HCT116 (cell line): Measurements from ENCODE around the gene PRKACA. TPM values are rescaled to one million over a fixed set of nuclear protein-coding genes. Genes with fewer than 3 reads are reported as not detected.
A peak's percentile ranks its signal among the peaks of the same experiment; 100 is the strongest.

Experiments
- ATAC-seq: fragments of 200-7000 bp; cut with Tn5 transposase; 2 replicates; pipeline ENCODE4 v1.9.1; 2020; ENCODE audit warnings: mild to moderate bottlenecking, moderate library complexity
- BruUV-seq: library from RNA; stranded (reverse); fragments of 400-500 nt; replicated peaks from 2 replicates; lab custom pipeline; 2021; lab: Mats Ljungman, UMichigan
- CTCF ChIA-PET: fragments of 300-600 bp; sonication (Branson Sonifier 250); formaldehyde crosslinking; loops from one replicate; lab custom pipeline; 2021; ENCODE audit warnings: antibody characterized with exemption; lab: Charles Lee
- POLR2A ChIA-PET: fragments of 300-600, 350-600 bp; sonication (Branson Sonifier 250); formaldehyde crosslinking; loops from one replicate; lab custom pipeline; 2021; ENCODE audit warnings: antibody characterized with exemption; lab: Charles Lee
- RAD21 ChIA-PET, 2 experiments: fragments of 300-600 bp; sonication (Branson Sonifier 250); formaldehyde crosslinking; loops; one replicate each; lab custom pipeline; 2023; ENCODE audit warnings: low total read pairs in 2 of 2; ENCODE audit not compliant: uncharacterized antibody in 2 of 2, unreplicated experiment in 2 of 2, low non-redundant PET in 1 of 2; lab: Charles Lee
- DNase-seq: peaks from one replicate; pipeline ENCODE4 v3.0.0-alpha.2; 2010; ENCODE audit warnings: low read depth, low spot score
- H2AFZ ChIP-seq: fragments of 200-600 bp; shearing (Covaris generic), sonication (generic); 2 replicates; pipeline ENCODE4 v1.6.1; 2017; ENCODE audit warnings: low read depth, mixed run types, mixed read lengths, antibody characterized with exemption, low read length; ENCODE audit not compliant: poor library complexity, severe bottlenecking
- H3K27ac ChIP-seq: 2 replicates; pipeline ENCODE4 v1.5.1; 2012; ENCODE audit warnings: low read depth, low read length
- H3K27me3 ChIP-seq: fragments of 200-600 bp; sonication (generic); 2 replicates; pipeline ENCODE4 v1.6.1; 2016; ENCODE audit warnings: mixed run types, low read length, mixed read lengths; ENCODE audit not compliant: insufficient read depth
- H3K36me3 ChIP-seq, 2 experiments: fragments of 200-500 bp in 1 of 2; fragments of 200-600 bp in 1 of 2; sonication (Bioruptor generic) in 1 of 2; sonication (generic) in 1 of 2; 2 replicates each; pipeline versions ENCODE4 v1.5.1 to v1.6.1; 2014 to 2016; ENCODE audit warnings: low read length in 2 of 2, inconsistent platforms in 1 of 2, mixed read lengths in 1 of 2, mixed run types in 1 of 2; ENCODE audit not compliant: insufficient read depth in 2 of 2, control insufficient read depth in 1 of 2
- H3K4me1 ChIP-seq, 2 experiments: fragments of 200-600 bp in 1 of 2; sonication (generic) in 1 of 2; 2 replicates each; pipeline versions ENCODE4 v1.5.1 to v1.6.1; 2012 to 2017; ENCODE audit warnings: low read length in 2 of 2, inconsistent platforms in 1 of 2, mild to moderate bottlenecking in 1 of 2, mixed read lengths in 1 of 2, mixed run types in 1 of 2, moderate library complexity in 1 of 2; ENCODE audit not compliant: insufficient read depth in 2 of 2, control insufficient read depth in 1 of 2
- H3K4me2 ChIP-seq: fragments of 200-600 bp; sonication (generic); 2 replicates; pipeline ENCODE4 v1.6.1; 2017; ENCODE audit warnings: mixed run types, low read length, mixed read lengths
- H3K4me3 ChIP-seq, 2 experiments: fragments of 200-600 bp in 1 of 2; sonication (generic) in 1 of 2; replicated peaks in 1 of 2; 2 replicates each; pipeline ENCODE4 v1.5.1; 2011 to 2016; ENCODE audit warnings: low read length in 2 of 2, control low read depth in 1 of 2, low read depth in 1 of 2, mild to moderate bottlenecking in 1 of 2, mixed read lengths in 1 of 2, mixed run types in 1 of 2
- H3K79me2 ChIP-seq: fragments of 200-600 bp; sonication (generic); 2 replicates; pipeline ENCODE4 v1.6.1; 2017; ENCODE audit warnings: mild to moderate bottlenecking, mixed run types, low read length, moderate library complexity, mixed read lengths; ENCODE audit not compliant: insufficient read depth
- H3K9ac ChIP-seq: fragments of 200-600 bp; sonication (generic); 2 replicates; pipeline ENCODE4 v1.6.1; 2016; ENCODE audit warnings: low read length, mixed read lengths
- H3K9me2 ChIP-seq: fragments of 200-600 bp; sonication (generic), shearing (Covaris generic); 2 replicates; pipeline ENCODE4 v1.6.1; 2017; ENCODE audit warnings: mixed run types, mild to moderate bottlenecking, moderate library complexity; ENCODE audit not compliant: insufficient read depth
- H3K9me3 ChIP-seq, 2 experiments: fragments of 200-500 bp in 1 of 2; fragments of 200-600 bp in 1 of 2; sonication (Bioruptor generic) in 1 of 2; sonication (generic) in 1 of 2; 2 replicates each; pipeline ENCODE4 v1.6.1; 2014 to 2017; ENCODE audit warnings: low read length in 2 of 2, mixed read lengths in 2 of 2, inconsistent platforms in 1 of 2, low read depth in 1 of 2, mild to moderate bottlenecking in 1 of 2, mixed run types in 1 of 2, moderate library complexity in 1 of 2; ENCODE audit not compliant: control insufficient read depth in 1 of 2, insufficient read depth in 1 of 2
- H4K20me1 ChIP-seq: fragments of 200-600 bp; sonication (generic), shearing (Covaris generic); 2 replicates; pipeline ENCODE4 v1.6.1; 2017; ENCODE audit warnings: mixed run types, mild to moderate bottlenecking, moderate library complexity; ENCODE audit not compliant: insufficient read depth
- CTCF ChIP-seq, 3 experiments: fragments of 200-600 bp in 1 of 3; sonication (generic) in 1 of 3; IDR thresholded peaks in 2 of 3; conservative IDR thresholded peaks in 1 of 3; 2 replicates each; pipeline ENCODE4 v1.5.1; 2012 to 2017; ENCODE audit warnings: low read depth in 2 of 3, low read length in 2 of 3, antibody characterized with exemption in 1 of 3, borderline replicate concordance in 1 of 3, control low read depth in 1 of 3, mild to moderate bottlenecking in 1 of 3, mixed read lengths in 1 of 3, mixed run types in 1 of 3, moderate library complexity in 1 of 3; ENCODE audit not compliant: insufficient read depth in 1 of 3
- EGR1 ChIP-seq: IDR thresholded peaks from 2 replicates; pipeline ENCODE4 v1.6.1; 2012; ENCODE audit warnings: low read depth
- ELF1 ChIP-seq: IDR thresholded peaks from 2 replicates; pipeline ENCODE4 v1.6.1; 2012; ENCODE audit warnings: low read depth, borderline replicate concordance
- EZH2 ChIP-seq: fragments of 200-600 bp; sonication (generic); IDR thresholded peaks from 2 replicates; pipeline ENCODE4 v1.6.1; 2017; ENCODE audit warnings: antibody characterized with exemption, mixed run types
- EZH2phosphoT487 ChIP-seq: fragments of 200-600 bp; IDR thresholded peaks from 2 replicates; pipeline ENCODE4 v1.6.1; 2018; ENCODE audit warnings: antibody characterized with exemption, borderline replicate concordance
- FOSL1 ChIP-seq: IDR thresholded peaks from 2 replicates; pipeline ENCODE4 v1.6.1; 2012; ENCODE audit warnings: low read depth
- JUND ChIP-seq: IDR thresholded peaks from 2 replicates; pipeline ENCODE4 v1.6.1; 2012
- MAX ChIP-seq: IDR thresholded peaks from 2 replicates; pipeline ENCODE4 v1.6.1; 2012
- POLR2A ChIP-seq: IDR thresholded peaks from 2 replicates; pipeline ENCODE4 v1.7.0; 2011; ENCODE audit warnings: borderline replicate concordance; ENCODE audit not compliant: insufficient read depth, insufficient read length; ENCODE audit errors: extremely low read depth
- POLR2AphosphoS5 ChIP-seq: IDR thresholded peaks from 2 replicates; pipeline ENCODE4 v1.6.1; 2011; ENCODE audit warnings: mild to moderate bottlenecking, low read depth, low read length, moderate library complexity
- REST ChIP-seq: IDR thresholded peaks from 2 replicates; pipeline ENCODE4 v1.6.1; 2012; ENCODE audit warnings: low read depth
- SIN3A ChIP-seq: IDR thresholded peaks from 2 replicates; pipeline ENCODE4 v1.6.1; 2012; ENCODE audit warnings: low read depth
- SRF ChIP-seq: IDR thresholded peaks from 2 replicates; pipeline ENCODE4 v1.6.1; 2012; ENCODE audit warnings: low read depth
- TCF7L2 ChIP-seq: IDR thresholded peaks from 2 replicates; pipeline ENCODE4 v1.7.0; 2011; ENCODE audit warnings: borderline replicate concordance, inconsistent platforms; ENCODE audit not compliant: insufficient read depth, insufficient read length; ENCODE audit errors: extremely low read depth
- YY1 ChIP-seq: IDR thresholded peaks from 2 replicates; pipeline ENCODE4 v1.6.1; 2011; ENCODE audit warnings: low read length, low read depth, moderate library complexity, mild to moderate bottlenecking; ENCODE audit not compliant: insufficient replicate concordance; ENCODE audit errors: extremely low read depth
- ZBTB33 ChIP-seq: IDR thresholded peaks from 2 replicates; pipeline ENCODE4 v1.6.1; 2011; ENCODE audit warnings: mild to moderate bottlenecking, low read length, moderate library complexity; ENCODE audit not compliant: insufficient replicate concordance; ENCODE audit errors: extremely low read depth
- ZFX ChIP-seq: fragments of 450-650 bp; IDR thresholded peaks from 2 replicates; pipeline ENCODE4 v1.6.1; 2017
- ZNF274 ChIP-seq: fragments of 200-500 bp; sonication (Bioruptor generic); IDR thresholded peaks from 2 replicates; pipeline ENCODE4 v1.6.1; 2014; ENCODE audit warnings: mild to moderate bottlenecking, low read depth, low read length, inconsistent platforms
- intact Hi-C: fragments of 100-400 bp; cut with micrococcal nuclease; formaldehyde crosslinking; loops from 2 replicates; pipeline ENCODE4 v1.10.0; 2022
- total RNA-seq: library from RNA; stranded (reverse); gene quantifications from one replicate; pipeline ENCODE4 v1.2.1, GENCODE V29; 2021; ENCODE audit not compliant: unreplicated experiment

The PRKACA gene
- total RNA-seq, 1 experiment from 2014 or later, result 95.7 TPM

- Histone ChIP-seq H3K27me3 (no peaks in the 10 kb centered on the region), H3K9me2 (no peaks in the 10 kb centered on the region), H3K9ac (no peak overlapping the region), H4K20me1 (no peaks in the 10 kb centered on the region), H3K36me3 (no peaks in the 10 kb centered on the region), H2AFZ (no peak overlapping the region), H3K9me3 (no peaks in the 10 kb centered on the region), H3K4me3 (no peak overlapping the region; a peak in 1 of 4 replicates)
- DNase-seq (no peak), ATAC-seq (no peak)
- intact Hi-C loops, result no loop called here
- ChIA-PET POLR2A (no interaction called here), RAD21 (no interaction called here), CTCF (no interaction called here)
- BruUV-seq, result no TSS peak
- TF ChIP-seq POLR2AphosphoS5 (no peak), MAX (no peak), JUND (no peak), SIN3A (no peak), ZFX (no peak), YY1 (no peak), EZH2phosphoT487 (no peak), EGR1 (no peak), CTCF (IDR thresholded peaks at IDR 0.05 in 2 of 3, conservative IDR thresholded peaks at IDR 0.05 in 1 of 3; ENCODE audit: borderline replicate concordance in 1 of 3, insufficient read depth in 1 of 3, low read depth in 2 of 3, low read length in 2 of 3) (no peak), ZBTB33 (no peak), ELF1 (no peak), POLR2A (no peak), SRF (no peak), TCF7L2 (no peak), REST (no peak), ZNF274 (no peak), FOSL1 (no peak), EZH2 (no peak)
- TF ChIP-seq, all 23 proteins: peak for 0
- Histone ChIP-seq H3K4me1 (peaks cover 5 to 16% of the 10 kb centered on the region in 2 experiments; a peak in 2 of 4 replicates), H3K4me2 (peak overlapping the region; percentile 88; the same call in 1 of the 2 replicates), H3K27ac (no peak overlapping the region), H3K79me2 (no peaks in the 10 kb centered on the region)
These were observed 34.9 kb downstream of the PRKACA start for GRCh38 chr19:14082675-14082960.
